Activated T-cell treated with anti-CD3 and anti-CD28 coated beads for 48 hours (primary cell): ENCODE results near the gene DENND4A.
A peak's percentile ranks its signal among the peaks of the same experiment; 100 is the strongest.
"Not testable (repeated sequence)": the region's sequence is repeated elsewhere in the genome, so short reads cannot be mapped to it uniquely, and the experiment has no call there.

Experiments
- DNase-seq: peaks from one replicate; pipeline ENCODE4 v3.0.0-alpha.2; 2020; ENCODE audit warnings: low read depth

The DENND4A gene

GRCh38 chr15:65631503-65631902 lies 160.6 kb downstream of the DENND4A start:
- DNase-seq, result no peak

DNA sequence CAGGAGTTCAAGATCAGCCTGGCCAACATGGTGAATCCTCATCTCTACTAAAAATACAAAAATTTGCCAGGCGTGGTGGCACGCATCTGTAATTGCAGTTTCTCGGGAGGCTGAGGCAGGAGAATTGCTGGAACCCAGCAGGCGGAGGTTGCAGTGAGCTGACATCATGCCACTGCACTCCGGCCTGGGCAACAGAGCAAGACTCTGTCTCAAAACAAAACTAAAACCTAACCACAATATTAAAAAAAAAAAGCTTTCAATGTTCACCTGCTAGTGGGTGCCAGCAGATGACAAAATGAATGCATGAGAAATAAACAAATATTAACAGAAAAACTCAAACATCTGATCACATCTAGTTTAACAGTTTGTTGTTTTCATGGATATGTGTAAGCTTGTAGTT lies 161.3 kb downstream of the DENND4A start:
- DNase-seq, result no peak

DNA sequence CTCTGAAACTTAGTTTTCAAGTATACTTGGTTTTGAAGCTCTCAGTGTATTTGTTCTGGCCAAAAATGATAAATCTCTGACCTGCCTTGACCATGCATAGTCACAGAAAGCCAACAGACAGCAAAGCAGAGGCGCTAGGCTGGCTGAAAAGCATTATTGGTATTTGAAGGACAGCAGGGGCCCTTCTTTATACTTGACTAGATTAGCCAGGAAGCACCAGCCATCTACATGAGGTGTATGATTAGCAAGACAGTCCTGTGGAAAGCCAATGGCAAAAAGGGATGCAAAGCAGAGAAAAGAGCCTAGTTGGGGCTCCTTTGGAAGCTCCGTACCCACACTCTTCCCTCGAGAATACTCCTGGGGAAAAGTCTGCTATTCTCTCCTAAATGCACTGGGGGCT lies 162.5 kb downstream of the DENND4A start:
- DNase-seq, result no peak

- DNase-seq, result no peak
Measured at GRCh38 chr15:65626856-65627255, 165.2 kb downstream of the DENND4A start.

DNA sequence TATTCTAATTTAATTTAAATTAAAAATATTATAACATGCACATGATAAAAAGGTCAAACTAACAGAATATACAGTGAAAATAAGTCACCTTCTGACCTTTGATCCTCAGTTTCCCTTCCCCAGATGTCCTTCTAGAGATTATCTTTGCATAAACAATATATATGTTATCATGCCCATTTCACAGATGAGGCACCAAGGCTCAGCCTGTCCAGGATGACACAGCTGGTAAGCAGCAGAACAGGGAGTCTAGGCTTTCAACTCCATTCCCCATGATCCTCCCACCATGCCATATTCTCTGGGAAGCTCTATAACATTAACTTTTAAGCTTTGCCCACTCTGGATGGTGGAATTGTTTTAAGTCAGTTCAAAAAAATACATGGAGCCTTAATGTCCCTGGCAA lies 169.0 kb downstream of the DENND4A start:
- DNase-seq, result no peak

DNA sequence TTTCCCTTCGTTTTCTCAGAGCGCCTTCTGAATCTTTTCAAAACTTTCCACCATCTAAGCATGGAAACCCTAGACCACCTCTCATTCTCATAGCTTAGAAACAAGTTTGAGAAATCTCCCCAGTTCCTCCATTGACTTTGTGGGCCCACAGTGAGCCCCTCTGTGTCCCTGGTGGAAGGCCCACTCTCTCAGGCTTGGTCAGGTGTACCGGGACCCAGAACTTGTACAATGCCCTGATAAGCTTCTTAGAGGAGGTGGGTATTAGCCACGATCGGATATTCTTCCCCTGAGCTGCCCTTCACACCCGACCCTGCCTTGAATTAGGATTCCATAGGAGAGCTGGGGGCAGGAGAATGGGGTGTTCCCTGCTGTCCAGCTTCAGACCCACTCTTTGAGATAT lies 170.5 kb downstream of the DENND4A start, which contains the start of gene SLC24A1:
SLC24A1 (plus strand) TSS at position 301 of the 400 bp plus-strand sequence. CDS start 2,143 bp downstream, outside the sequence.
- no peak for DNase-seq

DNA sequence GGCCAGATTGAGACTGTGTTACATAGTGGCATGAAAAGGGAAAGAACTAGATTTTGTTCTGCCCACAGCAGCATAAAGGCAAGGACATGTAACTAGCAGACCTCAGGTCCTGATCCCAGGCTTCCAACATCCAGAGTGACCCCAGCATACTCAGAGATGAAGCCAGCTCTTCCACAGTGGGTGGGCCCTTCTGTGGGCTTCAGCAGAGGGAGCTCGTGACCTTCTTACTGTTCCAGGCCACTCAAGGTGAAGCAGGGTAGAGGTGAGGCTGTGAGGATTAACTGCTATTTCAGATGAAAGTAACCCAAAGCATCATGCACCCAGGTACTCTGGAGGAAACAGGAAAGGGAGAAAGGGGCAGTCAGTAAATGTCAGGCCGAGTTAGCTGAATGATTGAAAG lies 171.3 kb downstream of the DENND4A start:
- DNase-seq, result no peak

- DNase-seq, result no peak
Measured at GRCh38 chr15:65619626-65620290, 172.3 kb downstream of the DENND4A start.

GRCh38 chr15:65618560-65619109 lies 173.5 kb downstream of the DENND4A start:
- no peak for DNase-seq

DNA sequence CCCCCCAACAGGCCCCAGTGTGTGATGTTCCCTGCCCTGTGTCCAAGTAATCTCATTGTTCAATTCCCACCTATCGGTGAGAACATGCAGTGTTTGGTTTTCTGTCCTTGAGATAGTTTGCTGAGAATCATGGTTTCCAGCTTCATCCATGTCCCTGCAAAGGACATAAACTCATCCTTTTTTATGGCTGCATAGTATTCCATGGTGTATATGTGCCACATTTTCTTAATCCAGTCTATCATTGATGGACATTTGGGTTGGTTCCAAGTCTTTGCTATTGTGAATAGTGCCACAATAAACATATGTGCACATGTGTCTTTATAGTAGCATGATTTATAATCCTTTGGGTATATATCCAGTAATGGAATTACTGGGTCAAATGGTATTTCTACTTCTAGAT lies 176.2 kb downstream of the DENND4A start:
- DNase-seq, result not testable (repeated sequence)

DNA sequence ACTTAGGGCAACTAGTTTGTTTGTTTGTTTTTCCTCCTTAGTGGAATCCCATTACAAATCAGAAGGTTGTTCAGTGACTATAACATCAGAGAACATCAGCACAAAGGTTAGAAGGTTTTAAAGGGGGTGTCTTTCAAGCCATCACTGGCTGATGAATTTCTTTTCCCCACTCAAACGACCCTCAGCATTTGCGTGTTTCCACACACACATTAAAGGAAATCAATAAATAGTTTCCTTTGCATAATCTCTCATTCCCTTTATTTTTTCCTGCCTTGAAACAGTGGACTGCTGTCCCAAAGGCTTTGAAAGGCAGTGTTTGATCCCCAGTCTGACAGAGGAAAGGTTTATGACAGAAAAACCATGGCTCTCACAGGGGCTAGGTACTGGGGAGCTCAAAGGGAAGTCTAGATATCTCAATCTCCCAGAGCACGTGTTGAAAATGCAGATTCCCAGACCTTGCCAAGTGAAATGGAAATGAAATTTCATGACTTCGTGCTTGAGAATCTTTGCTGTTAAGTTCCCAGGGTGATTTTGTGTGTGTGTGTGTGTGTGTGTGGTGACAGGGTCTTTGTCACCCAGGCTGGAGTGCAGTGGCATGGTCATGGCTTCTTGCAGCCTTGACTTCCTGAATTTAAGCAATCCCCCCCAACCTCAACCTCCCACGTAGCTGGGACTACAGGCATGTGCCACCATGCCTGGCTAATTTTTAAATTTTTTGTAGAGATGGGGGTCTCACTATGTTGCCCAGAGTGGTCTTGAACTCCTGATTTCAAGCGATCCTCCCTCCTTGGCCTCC lies 178.9 kb downstream of the DENND4A start:
- no peak for DNase-seq

DNA sequence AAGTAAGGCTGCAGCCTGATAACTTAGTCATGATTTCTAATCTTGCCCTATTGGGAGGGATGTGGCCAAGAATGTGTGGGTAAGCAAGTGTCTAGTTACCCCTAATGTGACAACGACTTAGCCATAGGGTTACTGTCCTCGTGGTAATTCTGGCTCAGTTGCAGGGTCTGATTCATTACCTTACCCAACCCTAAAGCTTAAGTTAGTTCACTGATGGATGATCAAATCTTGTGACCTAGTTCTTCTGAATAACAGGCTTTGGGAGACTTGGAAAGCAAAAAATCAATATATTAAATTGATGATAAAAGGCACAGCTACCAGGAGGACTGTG lies 179.5 kb downstream of the DENND4A start:
- no peak for DNase-seq

DNA sequence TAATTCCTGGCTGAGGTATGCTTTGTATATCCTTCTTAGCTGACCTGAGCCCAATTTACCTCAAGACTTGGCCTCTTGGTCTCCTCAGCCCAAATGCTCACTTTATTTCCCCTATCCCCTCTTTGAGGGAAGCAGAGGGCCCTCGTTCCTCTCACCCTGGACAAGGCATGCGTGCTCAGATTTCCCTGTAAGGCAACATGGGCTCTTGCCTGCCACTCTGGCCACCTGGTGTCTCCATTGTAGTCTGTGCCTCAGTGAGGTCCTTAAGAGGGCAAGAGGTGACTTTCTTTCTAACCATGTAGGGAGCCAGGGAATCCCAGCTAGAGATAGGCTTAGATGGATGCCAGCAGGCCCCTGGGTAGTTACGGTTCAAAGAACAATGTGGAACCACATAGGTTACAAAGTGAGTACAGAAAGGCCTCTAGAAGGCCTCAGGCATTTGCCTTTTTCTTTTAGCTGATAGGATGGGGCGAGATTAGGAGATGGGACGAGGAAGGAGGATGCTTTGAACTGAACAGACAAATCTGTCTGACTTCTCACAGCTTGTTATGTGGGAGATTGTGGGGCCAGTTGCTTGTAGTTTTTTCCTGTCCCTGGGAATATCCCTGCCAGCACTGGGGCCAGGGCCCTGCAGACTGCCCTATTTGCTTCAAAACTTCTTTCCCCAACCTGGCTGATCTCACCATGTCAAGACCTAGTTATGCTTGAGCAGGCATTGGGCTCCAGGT lies 180.0 kb downstream of the DENND4A start:
- DNase-seq, result no peak

- DNase-seq, result peak; percentile 96
Measured at GRCh38 chr15:65610871-65611718, 181.0 kb downstream of the DENND4A start, which contains the start of gene INTS14. Gene INTS14, minus strand, starts transcription at chr15:65611131. Its CDS starts 3,751 bp downstream, at chr15:65607380.
